HEK293 (cell line): ENCODE data around the gene NAV2.

Source experiments
- TCF7L2 ChIP-seq: IDR thresholded peaks from 2 replicates; pipeline ENCODE4 v1.6.1; 2011; ENCODE audit warnings: low read depth, mild to moderate bottlenecking, inconsistent platforms, low read length, moderate library complexity, borderline replicate concordance
- ZNF292 ChIP-seq: fragments of 450-650 bp; formaldehyde crosslinking; IDR thresholded peaks from 2 replicates; pipeline ENCODE4 v1.5.1; 2016; ENCODE audit warnings: low read depth, missing biosample characterization, missing genetic modification characterization, borderline replicate concordance
- ZNF366 ChIP-seq: fragments of 450-650 bp; formaldehyde crosslinking; conservative IDR thresholded peaks from 2 replicates; pipeline ENCODE4 v1.5.1; 2016; ENCODE audit warnings: missing biosample characterization, missing genetic modification characterization
- TF ChIP-seq, protein P1 (sequence below): fragments of 450-650 bp; formaldehyde crosslinking; IDR thresholded peaks from 2 replicates; pipeline ENCODE4 v1.5.1; 2016; ENCODE audit warnings: missing biosample characterization, missing genetic modification characterization

DNA sequence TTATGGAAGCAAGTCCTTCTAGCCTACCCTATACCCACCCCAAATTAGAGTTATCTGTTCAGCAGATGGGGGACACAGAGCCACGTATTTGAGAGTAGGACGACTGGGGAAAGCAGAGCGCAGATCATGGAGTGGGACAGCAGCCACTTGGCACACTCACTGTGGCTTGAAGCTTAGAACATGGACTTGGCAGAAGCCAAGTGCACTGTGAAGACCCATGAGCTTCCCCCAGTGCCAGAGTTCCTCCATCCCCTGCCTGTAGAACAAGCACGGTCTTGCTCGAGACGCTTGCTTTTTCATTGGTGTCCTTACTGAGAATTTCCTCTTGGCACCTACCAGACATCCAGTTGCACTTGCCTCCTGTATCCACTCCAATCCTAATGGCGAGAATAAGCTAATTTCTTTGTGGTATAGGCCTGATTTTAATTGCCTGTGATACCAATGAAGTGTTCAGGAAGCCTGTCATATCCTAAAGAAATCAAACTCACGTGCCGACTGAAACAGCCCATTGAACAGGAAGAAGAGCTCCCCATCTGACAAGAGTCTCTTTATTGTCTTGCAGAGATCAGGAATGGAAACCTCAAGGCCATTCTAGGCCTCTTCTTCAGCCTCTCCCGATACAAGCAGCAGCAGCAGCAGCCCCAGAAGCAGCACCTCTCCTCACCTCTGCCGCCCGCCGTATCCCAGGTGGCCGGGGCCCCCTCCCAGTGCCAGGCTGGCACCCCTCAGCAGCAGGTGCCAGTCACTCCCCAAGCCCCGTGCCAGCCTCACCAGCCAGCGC is 166.9 kb downstream of the NAV2 start:
- TF ChIP-seq, protein P1, sequence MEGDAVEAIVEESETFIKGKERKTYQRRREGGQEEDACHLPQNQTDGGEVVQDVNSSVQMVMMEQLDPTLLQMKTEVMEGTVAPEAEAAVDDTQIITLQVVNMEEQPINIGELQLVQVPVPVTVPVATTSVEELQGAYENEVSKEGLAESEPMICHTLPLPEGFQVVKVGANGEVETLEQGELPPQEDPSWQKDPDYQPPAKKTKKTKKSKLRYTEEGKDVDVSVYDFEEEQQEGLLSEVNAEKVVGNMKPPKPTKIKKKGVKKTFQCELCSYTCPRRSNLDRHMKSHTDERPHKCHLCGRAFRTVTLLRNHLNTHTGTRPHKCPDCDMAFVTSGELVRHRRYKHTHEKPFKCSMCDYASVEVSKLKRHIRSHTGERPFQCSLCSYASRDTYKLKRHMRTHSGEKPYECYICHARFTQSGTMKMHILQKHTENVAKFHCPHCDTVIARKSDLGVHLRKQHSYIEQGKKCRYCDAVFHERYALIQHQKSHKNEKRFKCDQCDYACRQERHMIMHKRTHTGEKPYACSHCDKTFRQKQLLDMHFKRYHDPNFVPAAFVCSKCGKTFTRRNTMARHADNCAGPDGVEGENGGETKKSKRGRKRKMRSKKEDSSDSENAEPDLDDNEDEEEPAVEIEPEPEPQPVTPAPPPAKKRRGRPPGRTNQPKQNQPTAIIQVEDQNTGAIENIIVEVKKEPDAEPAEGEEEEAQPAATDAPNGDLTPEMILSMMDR, result no peak
- TF ChIP-seq ZNF292 (tag by site-specific recombination) (no peak), TCF7L2 (no peak), ZNF366 (tag by site-specific recombination) (no peak)
